ENCODE measurements around the gene DIPK1C.

- TF ChIP-seq CTCF (IDR thresholded peaks at IDR 0.05 in 2 of 3, conservative IDR thresholded peaks at IDR 0.05 in 1 of 3; ENCODE audit: borderline replicate concordance in 1 of 3, insufficient read depth in 1 of 3, low read depth in 2 of 3, low read length in 2 of 3): no peak
- no peak for TF ChIP-seq EZH2 (IDR thresholded peaks at IDR 0.05)
Measured at GRCh38 chr18:74478316-74478715, 21.2 kb upstream of the DIPK1C start.
